ENCODE results near the gene CLOCK. TPM values are rescaled to one million over a fixed set of nuclear protein-coding genes. Genes with fewer than 3 reads are reported as not detected.
A peak's percentile ranks its signal among the peaks of the same experiment; 100 is the strongest.

CLOCK gene
- total and polyA plus RNA-seq, 10 of the 15 experiments (the other 5 are each of a cell fraction or from before 2014, with no cell fraction given), result 2.8 to 11.7 (median 10.4) TPM

GRCh38 chr4:55545641-55546505, 836 bp downstream of the CLOCK start (continued):
- no peak for TF ChIP-seq ZBTB4 (CRISPR knock-in tag; IDR thresholded peaks at IDR 0.05)
- TF ChIP-seq SMC3 (IDR thresholded peaks at IDR 0.05; ENCODE audit: borderline replicate concordance, low read length), result no peak
- no peak for TF ChIP-seq SUZ12 (IDR thresholded peaks at IDR 0.05; ENCODE audit: unreplicated experiment)
- no peak for TF ChIP-seq BCL11A (IDR thresholded peaks at IDR 0.05; ENCODE audit: low read depth, low read length)
- no peak for TF ChIP-seq HSF1 (IDR thresholded peaks at IDR 0.05; ENCODE audit: low read depth, low read length)
- no peak for TF ChIP-seq SKIL (IDR thresholded peaks at IDR 0.05; ENCODE audit: low read depth, poor library complexity, severe bottlenecking)
- peak; percentile 41; the same call in 1 of the 2 replicates for TF ChIP-seq CBX5 (IDR thresholded peaks at IDR 0.05; ENCODE audit: low read depth)
- no peak for TF ChIP-seq NFIC (IDR thresholded peaks at IDR 0.05; ENCODE audit: low read depth, low read length)
- TF ChIP-seq MTA2 (IDR thresholded peaks at IDR 0.05; ENCODE audit: low read depth), result no peak
- TF ChIP-seq ZBTB11 (CRISPR knock-in tag; IDR thresholded peaks at IDR 0.05), result peak; percentile 89
- no peak; the same call in 1 of the 2 replicates for TF ChIP-seq MXI1 (IDR thresholded peaks at IDR 0.05; ENCODE audit: low read depth, low read length)
- peak in 1 of 2 experiments; percentile 1; a peak in 1 of 3 replicates for TF ChIP-seq EGR1 (IDR thresholded peaks at IDR 0.05; ENCODE audit: borderline replicate concordance in 1 of 2, low read depth in 2 of 2, low read length in 2 of 2)
- TF ChIP-seq HCFC1 (IDR thresholded peaks at IDR 0.05; ENCODE audit: low read length), result peak; percentile 65
- no peak for TF ChIP-seq TCF7 (IDR thresholded peaks at IDR 0.05; ENCODE audit: borderline replicate concordance)
